Measurements from ENCODE around the gene SLC7A14. TPM values are rescaled to one million over a fixed set of nuclear protein-coding genes. Genes with fewer than 3 reads are reported as not detected.
A peak's percentile ranks its signal among the peaks of the same experiment; 100 is the strongest.

SLC7A14 gene
- total RNA-seq, 1 donor from 2014 or later = not detected

DNA sequence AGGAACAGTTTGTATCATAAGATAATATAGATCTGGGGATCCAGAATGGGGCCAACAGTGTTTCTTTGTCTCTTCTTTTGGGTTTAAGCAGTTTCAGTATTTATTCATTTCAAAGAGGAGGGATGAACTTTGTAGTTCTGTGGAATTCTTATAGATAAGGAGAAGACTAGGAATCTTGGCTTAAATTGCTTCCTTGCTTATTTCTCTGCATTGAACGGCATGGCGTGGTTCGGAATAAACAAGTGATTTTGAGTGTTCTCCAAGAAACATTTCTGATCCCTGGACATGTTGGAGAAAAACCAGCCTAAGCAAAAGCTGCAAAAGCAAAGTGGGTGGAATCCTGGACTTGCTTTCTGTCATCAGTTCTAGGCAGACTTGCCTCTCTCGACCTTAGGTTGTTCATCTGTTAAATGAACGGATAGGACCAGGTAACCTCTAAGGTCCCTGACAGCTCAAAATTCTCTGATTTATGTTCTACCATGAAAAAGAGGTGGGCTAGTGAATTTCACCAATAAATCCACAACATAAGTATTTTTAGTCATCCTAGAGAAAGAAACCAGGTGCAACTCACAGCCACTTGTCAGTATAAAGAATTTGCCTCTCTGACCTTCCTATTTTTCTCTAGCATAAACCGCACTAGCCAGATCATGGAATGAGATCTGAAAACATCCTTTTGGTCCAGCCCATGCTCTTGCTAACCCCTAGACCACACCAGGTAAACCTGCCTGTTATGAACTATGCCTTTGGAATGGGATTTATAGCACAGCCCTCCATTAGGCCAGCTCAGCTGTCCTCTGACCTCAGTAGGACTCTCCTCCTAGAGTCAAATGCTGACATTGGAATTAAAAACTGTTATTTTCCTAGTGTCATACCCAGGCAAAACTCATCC lies 88.4 kb downstream of the SLC7A14 start:
- Mint-ChIP-seq H3K27ac (peak overlapping the region; percentile 42), H3K36me3 (peaks cover 2% of the 10 kb centered on the region), H3K4me1 (no peaks in the 10 kb centered on the region), H3K4me3 (no peak overlapping the region), H3K27me3 (ENCODE audit: insufficient read depth, low read depth) (peaks cover 4% of the 10 kb centered on the region), H3K9me3 (peaks cover 7% of the 10 kb centered on the region)
- H3K9me3 ChIP-seq (ENCODE audit: low read depth) = no peaks in the 10 kb centered on the region
- H3K27ac ChIP-seq = no peak overlapping the region
- H3K4me1 ChIP-seq = no peaks in the 10 kb centered on the region
- no peaks in the 10 kb centered on the region for H3K27me3 ChIP-seq
- no peak overlapping the region for H3K9ac ChIP-seq
- TF ChIP-seq EZH2phosphoT487 (IDR thresholded peaks at IDR 0.05) = no peak
- TF ChIP-seq, protein P1, sequence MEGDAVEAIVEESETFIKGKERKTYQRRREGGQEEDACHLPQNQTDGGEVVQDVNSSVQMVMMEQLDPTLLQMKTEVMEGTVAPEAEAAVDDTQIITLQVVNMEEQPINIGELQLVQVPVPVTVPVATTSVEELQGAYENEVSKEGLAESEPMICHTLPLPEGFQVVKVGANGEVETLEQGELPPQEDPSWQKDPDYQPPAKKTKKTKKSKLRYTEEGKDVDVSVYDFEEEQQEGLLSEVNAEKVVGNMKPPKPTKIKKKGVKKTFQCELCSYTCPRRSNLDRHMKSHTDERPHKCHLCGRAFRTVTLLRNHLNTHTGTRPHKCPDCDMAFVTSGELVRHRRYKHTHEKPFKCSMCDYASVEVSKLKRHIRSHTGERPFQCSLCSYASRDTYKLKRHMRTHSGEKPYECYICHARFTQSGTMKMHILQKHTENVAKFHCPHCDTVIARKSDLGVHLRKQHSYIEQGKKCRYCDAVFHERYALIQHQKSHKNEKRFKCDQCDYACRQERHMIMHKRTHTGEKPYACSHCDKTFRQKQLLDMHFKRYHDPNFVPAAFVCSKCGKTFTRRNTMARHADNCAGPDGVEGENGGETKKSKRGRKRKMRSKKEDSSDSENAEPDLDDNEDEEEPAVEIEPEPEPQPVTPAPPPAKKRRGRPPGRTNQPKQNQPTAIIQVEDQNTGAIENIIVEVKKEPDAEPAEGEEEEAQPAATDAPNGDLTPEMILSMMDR (IDR thresholded peaks at IDR 0.05) = no peak
- TF ChIP-seq EZH2 (IDR thresholded peaks at IDR 0.05) = no peak
- no peaks in the 10 kb centered on the region for H3K79me2 ChIP-seq (ENCODE audit: low read depth)
- H4K20me1 ChIP-seq (ENCODE audit: low read depth) = no peaks in the 10 kb centered on the region
- no peak overlapping the region for H2AFZ ChIP-seq (replicated peaks)
- H3K4me3 ChIP-seq = no peak overlapping the region
- no peak overlapping the region for H3K4me2 ChIP-seq
- H3K36me3 ChIP-seq = no peaks in the 10 kb centered on the region
- no peaks in the 10 kb centered on the region for H3F3A ChIP-seq (ENCODE audit: low read depth)
- DNase-seq (ENCODE audit: low spot score) = no peak

DNA sequence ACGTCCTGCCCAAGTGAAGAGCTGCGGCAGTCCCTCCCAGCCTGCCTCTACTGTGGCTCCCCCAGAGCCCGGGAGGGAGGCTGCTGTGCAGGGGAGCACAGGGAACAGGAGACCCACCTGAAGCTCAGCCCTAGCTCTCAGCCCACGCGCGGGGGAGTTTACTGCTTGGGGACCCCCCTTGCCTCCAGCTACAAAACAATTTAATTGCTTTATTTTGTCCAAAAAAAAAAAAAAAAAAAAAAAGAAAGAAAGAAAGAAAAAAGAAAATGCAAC lies 89.1 kb downstream of the SLC7A14 start:
- Histone ChIP-seq H3K4me1 (no peaks in the 10 kb centered on the region), H3K27me3 (no peaks in the 10 kb centered on the region), H3K36me3 (no peaks in the 10 kb centered on the region), H3K9ac (no peak overlapping the region), H3K4me2 (no peak overlapping the region), H3K4me3 (no peak overlapping the region), H3K27ac (no peak overlapping the region), H3K9me3 (ENCODE audit: low read depth) (no peaks in the 10 kb centered on the region), H2AFZ (replicated peaks) (no peak overlapping the region), H4K20me1 (ENCODE audit: low read depth) (no peaks in the 10 kb centered on the region), H3F3A (ENCODE audit: low read depth) (no peaks in the 10 kb centered on the region), H3K79me2 (ENCODE audit: low read depth) (no peaks in the 10 kb centered on the region)
- DNase-seq (ENCODE audit: low spot score) = no peak
- Mint-ChIP-seq H3K4me3 (no peak overlapping the region), H3K9me3 (peaks cover 7% of the 10 kb centered on the region), H3K27ac (no peak overlapping the region), H3K36me3 (peaks cover 2% of the 10 kb centered on the region), H3K27me3 (ENCODE audit: insufficient read depth, low read depth) (peaks cover 3% of the 10 kb centered on the region), H3K4me1 (no peaks in the 10 kb centered on the region)
- TF ChIP-seq EZH2phosphoT487 (IDR thresholded peaks at IDR 0.05) = no peak
- TF ChIP-seq, protein P1 (IDR thresholded peaks at IDR 0.05) = no peak
- TF ChIP-seq EZH2 (IDR thresholded peaks at IDR 0.05) = no peak

DNA sequence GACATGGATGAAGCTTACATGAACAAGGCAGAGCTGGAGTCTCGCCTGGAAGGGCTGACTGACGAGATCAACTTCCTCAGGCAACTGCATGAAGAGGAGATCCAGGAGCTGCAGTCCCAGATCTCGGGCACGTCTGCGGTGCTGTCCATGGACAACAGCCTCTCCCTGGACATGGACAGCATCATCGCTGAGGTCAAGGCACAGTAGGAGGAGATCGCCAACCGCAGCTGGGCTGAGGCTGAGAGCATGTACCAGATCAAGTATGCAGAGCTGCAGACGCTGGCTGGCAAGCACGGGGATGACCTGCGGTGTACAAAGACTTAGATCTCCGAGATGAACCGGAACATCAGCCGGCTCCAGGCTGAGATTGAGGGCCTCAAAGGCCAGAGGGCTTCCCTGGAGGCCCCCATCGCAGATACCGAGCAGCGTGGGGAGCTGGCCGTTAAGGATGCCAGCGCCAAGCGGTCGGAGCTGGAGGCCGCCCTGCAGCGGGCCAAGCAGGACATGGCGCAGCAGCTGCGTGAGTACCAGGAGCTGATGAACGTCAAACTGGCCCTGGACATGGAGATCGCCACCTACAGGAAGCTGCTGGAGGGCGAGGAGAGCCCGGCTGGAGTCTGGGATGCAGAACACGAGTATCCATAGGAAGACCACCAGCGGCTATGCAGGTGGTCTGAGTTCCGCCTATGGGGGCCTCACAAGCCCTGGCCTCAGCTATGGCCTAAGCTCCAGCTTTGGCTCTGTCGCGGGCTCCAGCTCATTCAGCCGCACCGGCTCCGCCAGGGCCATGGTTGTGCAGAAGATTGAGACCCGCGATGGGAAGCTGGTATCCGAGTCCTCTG lies 89.6 kb downstream of the SLC7A14 start:
- Histone ChIP-seq H3K9me3 (ENCODE audit: low read depth) (no peaks in the 10 kb centered on the region), H3K4me1 (no peaks in the 10 kb centered on the region), H3K27me3 (no peaks in the 10 kb centered on the region), H4K20me1 (ENCODE audit: low read depth) (no peaks in the 10 kb centered on the region), H3K79me2 (ENCODE audit: low read depth) (no peaks in the 10 kb centered on the region), H3K4me3 (no peak overlapping the region), H3K9ac (no peak overlapping the region), H3K36me3 (no peaks in the 10 kb centered on the region), H3F3A (ENCODE audit: low read depth) (no peaks in the 10 kb centered on the region), H3K4me2 (no peak overlapping the region), H2AFZ (replicated peaks) (no peak overlapping the region), H3K27ac (no peak overlapping the region)
- no peaks in the 10 kb centered on the region for H3K4me1 Mint-ChIP-seq
- H3K27me3 Mint-ChIP-seq (ENCODE audit: insufficient read depth, low read depth) = peaks cover 2% of the 10 kb centered on the region
- DNase-seq (ENCODE audit: low spot score) = peak; percentile 4
- H3K9me3 Mint-ChIP-seq = peaks cover 7% of the 10 kb centered on the region
- H3K36me3 Mint-ChIP-seq = peaks cover 2% of the 10 kb centered on the region
- H3K27ac Mint-ChIP-seq = peak overlapping the region; percentile 36
- no peak for TF ChIP-seq EZH2 (IDR thresholded peaks at IDR 0.05)
- no peak for TF ChIP-seq EZH2phosphoT487 (IDR thresholded peaks at IDR 0.05)
- TF ChIP-seq, protein P1 (IDR thresholded peaks at IDR 0.05) = peak; percentile 30
- no peak overlapping the region for H3K4me3 Mint-ChIP-seq

All from neural progenitor cell (in vitro differentiated cells).